Effector memory CD8-positive, alpha-beta T cell (primary cell): Measurements from ENCODE around the gene SEMA4F.
"Not testable (repeated sequence)": the region's sequence is repeated elsewhere in the genome, so short reads cannot be mapped to it uniquely, and the experiment has no call there.

Experiments used
- ATAC-seq: fragments of 150-1000 bp; cut with Tn5 transposase; replicated peaks from 2 replicates; pipeline ENCODE4 v1.10.0; 2021; ENCODE audit warnings: mild to moderate bottlenecking, moderate library complexity
- DNase-seq, 3 experiments: peaks; one replicate each; pipeline ENCODE4 v3.0.0; 2021
- H3K27ac Mint-ChIP-seq, 2 donors: one replicate each; pipeline ENCODE4 v1.8.0; 2022; ENCODE audit warnings: mild to moderate bottlenecking in 2 of 2, mixed read lengths in 2 of 2, moderate library complexity in 2 of 2
- H3K27me3 Mint-ChIP-seq, 2 donors: one replicate each; pipeline ENCODE4 v1.8.0; 2022; ENCODE audit warnings: mixed read lengths in 2 of 2
- H3K36me3 Mint-ChIP-seq: one replicate; pipeline ENCODE4 v1.8.0; 2022; ENCODE audit warnings: mild to moderate bottlenecking, moderate library complexity, mixed read lengths; ENCODE audit not compliant: insufficient read depth
- H3K4me1 Mint-ChIP-seq, 2 donors: one replicate each; pipeline ENCODE4 v1.8.0; 2022; ENCODE audit warnings: low read depth in 2 of 2, mixed read lengths in 2 of 2
- H3K4me3 Mint-ChIP-seq, 2 donors: one replicate each; pipeline ENCODE4 v1.8.0; 2022; ENCODE audit warnings: mild to moderate bottlenecking in 2 of 2, mixed read lengths in 2 of 2, moderate library complexity in 2 of 2
- H3K9me3 Mint-ChIP-seq, 2 donors: one replicate each; pipeline ENCODE4 v1.8.0; 2022; ENCODE audit warnings: mixed read lengths in 2 of 2
- total RNA-seq, 9 experiments: gene quantifications; one replicate each; lab custom pipeline; 2026; lab: John Stamatoyannopoulos, UW

SEMA4F gene, protein sequence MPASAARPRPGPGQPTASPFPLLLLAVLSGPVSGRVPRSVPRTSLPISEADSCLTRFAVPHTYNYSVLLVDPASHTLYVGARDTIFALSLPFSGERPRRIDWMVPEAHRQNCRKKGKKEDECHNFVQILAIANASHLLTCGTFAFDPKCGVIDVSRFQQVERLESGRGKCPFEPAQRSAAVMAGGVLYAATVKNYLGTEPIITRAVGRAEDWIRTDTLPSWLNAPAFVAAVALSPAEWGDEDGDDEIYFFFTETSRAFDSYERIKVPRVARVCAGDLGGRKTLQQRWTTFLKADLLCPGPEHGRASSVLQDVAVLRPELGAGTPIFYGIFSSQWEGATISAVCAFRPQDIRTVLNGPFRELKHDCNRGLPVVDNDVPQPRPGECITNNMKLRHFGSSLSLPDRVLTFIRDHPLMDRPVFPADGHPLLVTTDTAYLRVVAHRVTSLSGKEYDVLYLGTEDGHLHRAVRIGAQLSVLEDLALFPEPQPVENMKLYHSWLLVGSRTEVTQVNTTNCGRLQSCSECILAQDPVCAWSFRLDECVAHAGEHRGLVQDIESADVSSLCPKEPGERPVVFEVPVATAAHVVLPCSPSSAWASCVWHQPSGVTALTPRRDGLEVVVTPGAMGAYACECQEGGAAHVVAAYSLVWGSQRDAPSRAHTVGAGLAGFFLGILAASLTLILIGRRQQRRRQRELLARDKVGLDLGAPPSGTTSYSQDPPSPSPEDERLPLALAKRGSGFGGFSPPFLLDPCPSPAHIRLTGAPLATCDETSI
- total RNA-seq, result 9.4 to 41.3 (median 15.2) reads per million in 9 experiments

DNA sequence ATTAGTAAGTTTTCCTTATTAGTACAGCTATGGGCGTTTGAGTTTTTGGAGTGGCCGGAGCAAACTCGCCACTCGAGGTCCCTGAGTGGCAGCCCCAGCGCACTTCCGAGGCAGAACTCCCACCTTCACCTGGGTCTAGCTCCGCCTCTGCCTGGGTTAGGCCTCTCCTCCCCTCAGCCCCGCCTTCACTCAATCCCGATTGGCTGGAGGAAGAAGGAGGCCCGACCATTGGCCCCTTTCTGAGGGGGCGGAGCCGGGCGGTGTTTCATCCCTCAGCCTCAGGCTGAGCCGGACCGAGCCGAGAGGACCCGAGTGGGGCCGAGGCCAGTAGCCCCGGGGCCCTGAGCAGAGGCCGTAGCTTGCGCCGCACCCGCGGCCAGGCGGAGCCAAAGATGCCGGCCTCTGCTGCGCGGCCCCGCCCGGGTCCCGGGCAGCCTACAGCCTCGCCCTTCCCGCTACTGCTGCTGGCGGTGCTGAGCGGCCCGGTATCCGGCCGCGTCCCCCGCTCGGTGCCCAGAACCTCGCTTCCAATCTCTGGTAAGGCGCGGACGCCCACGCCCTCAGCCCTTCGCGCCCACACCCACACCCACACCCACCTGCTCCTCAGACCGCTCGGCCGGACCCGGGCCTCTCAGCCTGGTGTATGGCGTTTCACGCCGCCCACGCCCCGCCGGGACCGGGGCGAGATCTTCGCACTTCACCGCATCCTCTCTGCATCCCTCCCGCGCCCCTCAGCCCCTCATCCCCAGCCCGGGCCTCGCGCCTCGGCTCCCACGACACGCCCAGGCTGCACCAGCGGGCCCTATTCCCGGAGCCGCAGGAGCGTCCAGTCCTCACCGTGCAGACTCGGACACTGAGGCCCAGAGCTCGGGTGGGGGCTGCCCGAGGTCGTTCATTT, at the start of gene SEMA4F:
Gene SEMA4F (plus strand): TSS at position 263 of the 898 bp plus-strand sequence. CDS start 130 bp downstream, at position 393.
- ATAC-seq (peak; percentile 98), DNase-seq (peak; percentile 91 to 92 (median 92))
- peaks cover 9 to 20% of the 10 kb centered on the region in 2 donors for H3K4me1 Mint-ChIP-seq
- peak within 1 kb of the TSS; percentile 77 to 84 for H3K4me3 Mint-ChIP-seq
- no peaks in the 10 kb centered on the region for H3K9me3 Mint-ChIP-seq
- H3K27me3 Mint-ChIP-seq, result peaks cover 3 to 4% of the 10 kb centered on the region in 2 donors
- peak within 1 kb of the TSS; percentile 9 to 14 for H3K27ac Mint-ChIP-seq
- peaks cover 10% of the 10 kb centered on the region for H3K36me3 Mint-ChIP-seq

DNA sequence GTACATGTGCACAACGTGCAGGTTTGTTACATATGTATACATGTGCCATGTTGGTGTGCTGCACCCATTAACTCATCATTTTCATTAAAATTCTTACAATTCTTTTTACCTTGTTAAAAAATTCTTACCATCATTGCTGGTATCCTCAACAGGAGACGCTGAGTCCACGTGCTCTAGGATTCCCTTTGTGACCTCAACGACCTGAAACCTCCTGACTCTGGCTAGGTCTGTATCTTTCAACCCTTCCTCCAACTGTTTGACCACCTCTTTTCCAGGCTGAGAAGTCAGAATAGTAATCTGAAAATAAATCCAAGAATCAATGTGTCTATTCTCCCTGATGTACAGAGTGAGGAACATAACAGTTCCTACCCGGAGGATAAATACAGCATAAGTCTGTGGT, 47.1 kb upstream of the SEMA4F start:
- Mint-ChIP-seq H3K9me3 (no peaks in the 10 kb centered on the region), H3K4me1 (peaks cover 4 to 6% of the 10 kb centered on the region in 2 donors), H3K4me3 (no peak overlapping the region), H3K27ac (no peak overlapping the region), H3K36me3 (no peaks in the 10 kb centered on the region), H3K27me3 (peaks cover 33 to 69% of the 10 kb centered on the region in 2 donors)
- ATAC-seq (no peak), DNase-seq (no peak)

DNA sequence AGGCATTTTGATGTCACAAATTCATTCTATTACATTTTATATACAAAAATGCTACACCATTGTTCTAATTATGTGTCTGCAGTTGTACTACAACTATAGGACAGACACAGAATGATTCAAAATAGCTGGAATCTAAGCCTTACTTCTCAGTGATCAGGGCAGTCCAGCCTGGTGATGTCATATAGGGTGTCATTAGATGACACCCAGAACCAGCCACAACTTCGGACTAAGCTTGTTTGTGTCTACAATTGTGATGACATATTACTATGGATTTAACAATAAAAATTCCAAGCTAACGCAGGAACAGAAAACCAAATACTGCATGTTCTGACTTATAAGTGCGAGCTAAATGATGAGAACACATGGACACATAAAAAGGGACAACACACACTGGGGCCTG, 36.9 kb upstream of the SEMA4F start:
- H3K27me3 Mint-ChIP-seq, result peaks cover 45 to 75% of the 10 kb centered on the region in 2 donors
- H3K27ac Mint-ChIP-seq, result no peak overlapping the region
- H3K4me3 Mint-ChIP-seq, result no peak overlapping the region
- no peaks in the 10 kb centered on the region for H3K9me3 Mint-ChIP-seq
- H3K4me1 Mint-ChIP-seq, result no peaks in the 10 kb centered on the region
- H3K36me3 Mint-ChIP-seq, result no peaks in the 10 kb centered on the region
- ATAC-seq (no peak), DNase-seq (no peak)

DNA sequence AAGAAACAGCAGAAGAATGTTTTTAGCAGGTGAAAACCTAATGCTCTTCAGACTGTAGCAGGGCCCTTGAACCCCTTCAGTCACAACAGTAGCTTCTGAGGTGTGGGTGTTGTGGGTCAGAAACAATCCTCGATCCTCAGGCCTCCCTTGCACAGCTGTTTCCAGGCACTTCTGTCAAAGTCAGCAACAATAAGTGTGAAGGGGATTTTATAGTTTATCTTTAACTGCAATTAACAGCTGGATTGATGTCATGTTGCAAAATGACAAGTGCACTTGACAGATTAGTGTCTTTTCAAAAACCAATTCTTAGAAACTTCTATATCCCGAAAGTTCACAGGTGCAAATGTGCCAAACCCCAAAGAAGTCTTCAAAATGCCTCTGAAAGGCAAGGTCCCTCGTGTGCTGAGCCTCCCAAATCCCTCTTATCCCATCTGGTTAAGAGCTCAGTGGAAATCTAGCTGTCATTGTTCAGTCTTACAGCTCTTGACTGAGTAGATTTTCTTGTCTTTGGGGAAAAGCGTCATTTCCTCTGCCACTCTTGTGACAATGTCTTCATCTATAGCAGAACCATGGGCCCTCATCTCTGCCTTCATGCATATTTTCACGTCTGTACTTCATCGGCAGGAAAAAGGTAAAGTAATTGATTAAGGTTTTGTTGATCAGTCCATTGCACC, 35.5 kb upstream of the SEMA4F start:
- DNase-seq (no peak), ATAC-seq (no peak)
- no peaks in the 10 kb centered on the region for H3K36me3 Mint-ChIP-seq
- H3K27me3 Mint-ChIP-seq, result peaks cover 34 to 60% of the 10 kb centered on the region in 2 donors
- H3K4me1 Mint-ChIP-seq, result no peaks in the 10 kb centered on the region
- no peak overlapping the region for H3K27ac Mint-ChIP-seq
- no peaks in the 10 kb centered on the region for H3K9me3 Mint-ChIP-seq
- H3K4me3 Mint-ChIP-seq, result no peak overlapping the region

DNA sequence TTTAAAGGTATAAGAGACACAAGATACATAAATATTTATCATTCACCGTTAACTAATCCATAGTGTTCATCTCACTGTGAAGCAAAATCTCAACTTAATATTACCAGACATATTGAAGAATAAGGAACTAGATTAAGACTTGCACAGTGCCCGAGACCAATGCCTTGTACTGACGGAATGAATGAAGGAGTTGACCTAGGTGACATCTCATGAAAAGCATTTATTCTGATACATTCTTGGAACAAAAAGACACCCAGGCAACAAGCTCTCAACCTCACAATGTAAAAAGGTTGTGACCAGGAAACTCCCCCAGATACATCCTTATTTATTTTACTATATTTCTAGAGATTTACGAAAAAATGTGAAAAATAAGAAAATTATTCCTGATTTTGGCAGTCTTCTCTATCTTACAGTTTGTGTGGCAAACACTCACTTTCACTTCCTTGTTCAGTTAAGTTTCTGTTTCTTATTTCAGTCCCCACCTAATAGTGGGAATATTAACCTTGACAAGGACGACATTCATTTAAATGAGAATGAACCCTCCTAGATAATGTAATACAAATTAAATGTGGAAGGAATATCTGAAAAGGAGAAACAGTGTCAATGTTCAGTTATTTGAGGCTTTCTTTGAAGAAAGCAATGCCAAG, 34.3 kb upstream of the SEMA4F start:
- H3K9me3 Mint-ChIP-seq, result no peaks in the 10 kb centered on the region
- no peak for ATAC-seq
- no peak for DNase-seq
- no peak overlapping the region for H3K27ac Mint-ChIP-seq
- H3K4me1 Mint-ChIP-seq, result no peaks in the 10 kb centered on the region
- H3K4me3 Mint-ChIP-seq, result no peak overlapping the region
- peaks cover 21 to 48% of the 10 kb centered on the region in 2 donors for H3K27me3 Mint-ChIP-seq
- H3K36me3 Mint-ChIP-seq, result no peaks in the 10 kb centered on the region

DNA sequence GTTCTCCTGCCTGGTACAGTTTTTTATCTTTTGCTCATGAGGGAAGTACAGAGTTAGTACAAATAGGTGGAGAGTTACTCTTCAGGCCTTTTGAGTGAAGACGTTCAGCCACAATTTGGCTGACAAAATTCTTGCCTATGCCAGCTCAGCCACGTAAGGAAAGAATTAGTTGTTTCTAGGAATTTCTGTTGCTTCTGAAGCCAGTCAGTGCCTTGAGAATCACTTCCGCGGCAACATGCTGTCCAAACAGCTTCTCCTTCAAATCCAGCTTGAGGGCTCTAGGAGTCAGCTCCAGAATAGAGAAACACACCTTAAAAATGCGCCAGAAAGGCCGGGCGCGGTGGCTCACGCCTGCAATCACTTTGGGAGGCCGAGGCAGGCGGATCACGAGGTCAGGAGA, 33.4 kb upstream of the SEMA4F start:
- H3K27me3 Mint-ChIP-seq, result peaks cover 13 to 39% of the 10 kb centered on the region in 2 donors
- no peaks in the 10 kb centered on the region for H3K4me1 Mint-ChIP-seq

DNA sequence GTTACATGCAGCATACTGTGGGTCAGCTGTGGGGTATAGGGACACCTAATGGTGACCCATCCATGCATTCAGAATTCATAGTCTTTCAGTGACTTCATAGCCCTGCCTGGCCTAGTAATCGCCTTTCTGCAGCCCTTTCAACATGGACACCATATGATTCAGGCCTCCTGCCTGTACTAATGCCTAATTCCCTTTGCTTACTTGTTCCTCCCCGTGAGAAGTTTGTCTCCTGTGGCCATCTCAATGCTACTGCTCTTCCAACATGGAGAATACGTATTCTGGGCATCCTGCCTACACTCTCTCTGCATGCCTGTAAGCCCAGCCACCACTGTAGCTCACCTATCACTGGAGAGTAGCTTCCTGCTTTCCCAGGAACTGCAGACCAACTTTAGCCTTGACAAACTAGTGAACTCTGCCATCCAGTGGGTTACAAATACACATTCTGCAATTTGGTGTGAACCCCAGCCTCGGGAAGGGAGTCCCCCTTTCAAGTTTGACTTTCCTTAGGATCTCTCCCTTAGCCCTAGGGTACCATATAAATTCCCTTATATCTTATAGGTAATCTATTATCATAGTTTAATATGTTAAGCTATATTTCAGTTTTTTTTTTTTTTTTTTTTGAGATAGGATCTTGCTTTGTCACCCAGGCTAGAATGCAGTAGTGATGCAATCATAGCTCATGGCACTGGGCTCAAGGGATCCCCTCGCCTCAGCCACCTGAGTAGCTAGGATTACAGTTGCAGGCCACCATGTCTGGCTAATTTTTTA, 28.2 kb upstream of the SEMA4F start:
- ATAC-seq (no peak), DNase-seq (no peak)
- Mint-ChIP-seq H3K36me3 (no peaks in the 10 kb centered on the region), H3K4me1 (no peaks in the 10 kb centered on the region), H3K4me3 (no peak overlapping the region), H3K9me3 (no peaks in the 10 kb centered on the region), H3K27ac (no peak overlapping the region), H3K27me3 (peaks cover 5 to 12% of the 10 kb centered on the region in 2 donors)

More for the DNA sequence above, 33.4 kb upstream of the SEMA4F start:
- ATAC-seq (no peak), DNase-seq (no peak)
- Mint-ChIP-seq H3K9me3 (no peaks in the 10 kb centered on the region), H3K36me3 (no peaks in the 10 kb centered on the region), H3K27ac (no peak overlapping the region), H3K4me3 (no peak overlapping the region)

DNA sequence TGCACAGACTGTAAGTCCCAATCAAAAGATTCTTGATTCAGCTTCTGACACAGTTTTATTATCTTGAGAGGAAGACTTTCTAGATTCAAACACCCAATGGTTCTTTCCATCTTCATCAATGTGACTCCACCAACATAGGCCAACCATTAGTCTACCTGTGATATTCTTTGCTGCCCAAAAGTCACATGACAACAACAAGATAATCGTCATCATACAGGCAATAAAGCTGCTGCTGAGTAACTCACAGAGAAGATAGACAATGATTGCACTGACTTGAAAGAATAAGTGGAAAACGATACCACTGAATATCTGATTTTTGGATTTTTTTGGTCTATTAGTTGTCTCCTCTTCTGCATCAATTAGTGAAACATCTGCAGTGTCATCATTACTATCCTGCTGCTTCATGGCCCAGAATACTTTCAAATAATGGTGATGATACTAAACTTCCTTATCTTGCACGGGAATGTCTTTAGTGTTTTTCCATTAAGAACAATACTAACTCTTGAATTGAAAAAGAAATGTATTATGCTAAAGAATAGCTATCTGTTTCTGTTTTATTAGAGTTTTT, 25.4 kb upstream of the SEMA4F start:
- Mint-ChIP-seq H3K4me3 (no peak overlapping the region), H3K27me3 (peaks cover 5 to 12% of the 10 kb centered on the region in 2 donors), H3K36me3 (no peaks in the 10 kb centered on the region), H3K4me1 (no peaks in the 10 kb centered on the region), H3K27ac (no peak overlapping the region), H3K9me3 (no peaks in the 10 kb centered on the region)
- DNase-seq (no peak), ATAC-seq (no peak)

DNA sequence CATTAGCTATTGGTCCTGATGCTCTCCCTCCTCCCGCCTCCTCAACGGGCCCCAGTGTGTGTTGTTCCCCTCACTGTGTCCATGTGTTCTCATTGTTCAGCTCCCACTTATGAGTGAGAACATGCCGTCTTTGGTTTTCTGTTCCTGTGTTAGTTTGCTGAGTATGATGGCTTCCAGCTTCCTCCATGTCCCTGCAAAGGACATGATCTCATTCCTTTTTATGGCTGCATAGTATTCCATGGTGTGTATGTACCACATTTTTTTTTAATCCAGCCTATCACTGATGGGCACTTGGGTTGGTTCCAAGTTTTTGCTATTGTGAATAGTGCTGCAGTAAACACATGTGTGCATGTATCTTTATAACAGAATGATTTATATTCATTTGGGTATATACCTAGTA, 23.6 kb upstream of the SEMA4F start:
- H3K27me3 Mint-ChIP-seq, result peaks cover 5 to 12% of the 10 kb centered on the region in 2 donors
- not testable (repeated sequence) for H3K4me3 Mint-ChIP-seq, ATAC-seq, H3K36me3 Mint-ChIP-seq, H3K27ac Mint-ChIP-seq, H3K4me1 Mint-ChIP-seq, H3K9me3 Mint-ChIP-seq, DNase-seq

DNA sequence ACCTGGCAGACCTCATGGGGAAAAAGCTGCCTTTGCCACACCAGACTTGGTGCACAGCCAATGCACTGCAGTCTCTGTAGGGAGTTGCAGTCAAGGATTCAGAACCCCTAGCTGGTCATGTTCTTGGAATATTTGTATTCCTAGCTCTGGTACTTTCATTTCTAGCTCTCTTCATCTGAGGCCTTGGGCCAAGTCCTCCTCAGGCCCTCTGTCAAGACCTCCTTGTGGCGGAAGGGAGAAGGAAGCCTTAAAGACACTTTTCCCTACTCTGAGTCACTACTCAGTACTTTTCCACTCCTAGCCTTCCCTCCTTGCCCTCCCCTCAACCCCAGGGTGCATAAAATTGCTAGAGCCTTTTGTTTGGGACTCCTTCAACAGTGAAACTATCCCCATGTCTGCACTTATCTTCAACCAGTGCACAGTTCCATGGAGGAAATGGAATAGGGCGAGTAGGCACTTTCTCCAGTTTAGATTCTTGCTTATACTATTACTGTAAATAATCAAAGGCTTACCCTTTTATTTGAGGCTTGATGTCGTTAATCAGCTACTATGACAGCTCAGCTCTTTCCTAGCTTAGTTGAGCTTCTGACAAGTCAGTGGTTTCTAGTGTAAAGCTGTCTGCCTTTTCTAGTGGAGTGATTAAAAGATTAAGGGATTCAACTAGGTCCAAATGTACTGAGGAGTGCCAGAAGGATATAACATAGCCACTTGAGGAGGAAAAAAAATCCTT, 21.7 kb upstream of the SEMA4F start:
- no peaks in the 10 kb centered on the region for H3K9me3 Mint-ChIP-seq
- no peak overlapping the region for H3K4me3 Mint-ChIP-seq
- H3K27ac Mint-ChIP-seq, result no peak overlapping the region
- no peak for DNase-seq
- H3K27me3 Mint-ChIP-seq, result peaks cover 16 to 21% of the 10 kb centered on the region in 2 donors
- no peak for ATAC-seq
- no peaks in the 10 kb centered on the region for H3K4me1 Mint-ChIP-seq
- no peaks in the 10 kb centered on the region for H3K36me3 Mint-ChIP-seq

DNA sequence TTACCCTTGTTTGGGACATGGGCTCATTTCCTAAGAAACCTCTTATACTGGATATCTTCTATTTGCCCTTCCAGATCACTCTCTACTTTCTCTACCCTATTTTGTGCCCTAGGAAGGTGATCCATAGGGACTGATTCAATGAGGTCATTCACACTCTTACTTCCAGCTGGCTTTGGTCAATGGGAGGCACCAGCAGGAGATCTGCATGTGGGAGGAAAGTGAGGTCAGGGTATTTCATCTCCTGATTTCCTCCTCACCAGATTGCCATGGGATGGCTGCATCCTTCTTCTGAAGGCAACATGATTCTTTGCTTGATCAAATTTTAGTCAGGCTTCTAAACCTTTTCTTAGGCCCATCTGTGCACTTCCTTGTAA, 21.1 kb upstream of the SEMA4F start:
- Mint-ChIP-seq H3K27ac (no peak overlapping the region), H3K36me3 (no peaks in the 10 kb centered on the region), H3K4me3 (no peak overlapping the region), H3K9me3 (no peaks in the 10 kb centered on the region), H3K4me1 (no peaks in the 10 kb centered on the region), H3K27me3 (peaks cover 16 to 22% of the 10 kb centered on the region in 2 donors)
- ATAC-seq, result no peak
- no peak for DNase-seq
